ENCODE measurements around the gene SOAT2. TPM values are rescaled to one million over a fixed set of nuclear protein-coding genes. Genes with fewer than 3 reads are reported as not detected.

The SOAT2 gene
- total RNA-seq, 5 donors from 2014 or later (not counting 1 experiment from before 2014, with no cell fraction given): 0.82 to 1.6 (median 0.89) TPM

- Mint-ChIP-seq H3K4me1 (peaks cover 25 to 29% (median 26%) of the 10 kb centered on the region in 3 donors), H3K27ac (peak overlapping the region; percentile 27 to 28), H3K9me3 (no peaks in the 10 kb centered on the region), H3K36me3 (peaks cover 43% of the 10 kb centered on the region), H3K4me3 (no peak overlapping the region), H3K27me3 (no peaks in the 10 kb centered on the region)
- Histone ChIP-seq H3K27me3 (replicated peaks in 1 of 2; ENCODE audit: control insufficient read depth in 2 of 2, extremely low read depth in 1 of 2, insufficient read depth in 2 of 2, low read length in 1 of 2) (no peaks in the 10 kb centered on the region), H3K4me1 (ENCODE audit: control insufficient read depth in 1 of 2, extremely low read depth in 1 of 2, insufficient read depth in 2 of 2, low read length in 2 of 2) (peaks cover 0 to 5% of the 10 kb centered on the region in 2 experiments), H3K27ac (ENCODE audit: low read length) (no peak overlapping the region), H3K9me3 (no peaks in the 10 kb centered on the region), H3K4me3 (ENCODE audit: control insufficient read depth in 1 of 2, extremely low read depth in 1 of 2, low read length in 1 of 2) (no peak overlapping the region), H3K36me3 (ENCODE audit: control insufficient read depth in 2 of 2, extremely low read depth in 1 of 2, insufficient read depth in 1 of 2, low read length in 1 of 2) (peaks cover 12 to 78% of the 10 kb centered on the region in 2 donors)
- CTCF ChIA-PET: no interaction called here
- ATAC-seq (replicated peaks in 1 of 4) (no peak), DNase-seq (no peak)
- 94% methylated on average over 2 of the region's 12 CpGs for WGBS (ENCODE audit: insufficient coverage)
- POLR2A ChIA-PET: no interaction called here
Observed at GRCh38 chr12:53069621-53070410, 33.5 kb upstream of the SOAT2 start.

DNA sequence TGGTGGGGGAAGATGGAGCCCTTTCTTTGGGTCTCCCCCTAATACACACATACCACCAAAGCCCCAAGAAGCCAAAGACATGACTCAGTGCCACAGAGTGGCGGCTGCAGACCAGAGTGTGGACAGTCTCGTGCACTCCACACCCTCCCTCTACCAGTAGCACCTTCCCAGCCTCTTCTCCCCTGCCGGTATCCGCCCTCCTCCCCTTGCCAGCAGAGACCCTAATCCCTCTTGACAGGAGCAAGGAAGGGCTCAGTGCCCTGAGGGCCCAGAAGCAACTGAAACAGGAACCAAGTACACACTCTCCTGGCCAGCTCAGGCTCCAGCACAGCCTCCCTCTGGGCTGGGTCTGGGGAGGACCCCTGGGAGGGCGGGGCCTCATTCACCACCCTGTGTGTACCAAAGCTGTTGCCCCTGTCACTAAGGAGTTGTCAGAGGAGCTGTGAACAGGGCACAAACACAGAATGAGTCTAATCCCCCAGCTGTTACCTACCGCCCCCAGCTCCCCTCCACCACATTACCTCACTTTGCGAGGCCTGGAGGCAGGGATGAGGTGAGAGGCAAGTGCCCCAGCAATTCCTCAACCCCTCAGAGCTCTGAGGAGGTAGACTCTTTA, 32.3 kb upstream of the SOAT2 start:
- Mint-ChIP-seq H3K4me1 (peaks cover 26 to 31% (median 30%) of the 10 kb centered on the region in 3 donors), H3K27ac (peak overlapping the region in 1 of 2 donors; percentile 28), H3K36me3 (peaks cover 47% of the 10 kb centered on the region), H3K4me3 (no peak overlapping the region), H3K27me3 (no peaks in the 10 kb centered on the region), H3K9me3 (no peaks in the 10 kb centered on the region)
- Histone ChIP-seq H3K36me3 (ENCODE audit: control insufficient read depth in 2 of 2, extremely low read depth in 1 of 2, insufficient read depth in 1 of 2, low read length in 1 of 2) (peaks cover 12 to 78% of the 10 kb centered on the region in 2 donors), H3K27ac (ENCODE audit: low read length) (no peak overlapping the region), H3K9me3 (no peaks in the 10 kb centered on the region), H3K4me1 (ENCODE audit: control insufficient read depth in 1 of 2, extremely low read depth in 1 of 2, insufficient read depth in 2 of 2, low read length in 2 of 2) (peaks cover 0 to 3% of the 10 kb centered on the region in 2 experiments), H3K27me3 (replicated peaks in 1 of 2; ENCODE audit: control insufficient read depth in 2 of 2, extremely low read depth in 1 of 2, insufficient read depth in 2 of 2, low read length in 1 of 2) (no peaks in the 10 kb centered on the region), H3K4me3 (ENCODE audit: control insufficient read depth in 1 of 2, extremely low read depth in 1 of 2, low read length in 1 of 2) (no peak overlapping the region)
- WGBS (ENCODE audit: insufficient coverage): 86% methylated on average over 5 of the region's 7 CpGs
- DNase-seq: no peak
- ChIA-PET CTCF (interaction anchor here in 1 of 2 donors (0.8 kb wide), 1 partner anchor 28 kb away, joined by 3 read pairs; no protein-coding TSS in a partner anchor), POLR2A (interaction anchor here in 1 of 2 donors (0.6 to 0.7 kb wide), 2 partner anchors 97 to 389 kb away, joined by 4 to 5 read pairs; no protein-coding TSS in a partner anchor)
- ATAC-seq (replicated peaks in 1 of 4): no peak

- peaks cover 14 to 78% of the 10 kb centered on the region in 2 donors for H3K36me3 ChIP-seq (ENCODE audit: control insufficient read depth in 2 of 2, extremely low read depth in 1 of 2, insufficient read depth in 1 of 2, low read length in 1 of 2)
- Mint-ChIP-seq H3K36me3 (peaks cover 42% of the 10 kb centered on the region), H3K4me1 (peaks cover 30 to 33% (median 33%) of the 10 kb centered on the region in 3 donors), H3K27ac (peak overlapping the region in 1 of 2 donors; percentile 16), H3K27me3 (no peaks in the 10 kb centered on the region), H3K9me3 (no peaks in the 10 kb centered on the region), H3K4me3 (no peak overlapping the region)
- POLR2A ChIA-PET: interaction anchor here in 1 of 2 donors (0.6 to 0.7 kb wide), 2 partner anchors 96 to 388 kb away, joined by 4 to 5 read pairs; no protein-coding TSS in a partner anchor
- no peak overlapping the region for H3K4me3 ChIP-seq (ENCODE audit: control insufficient read depth in 1 of 2, extremely low read depth in 1 of 2, low read length in 1 of 2)
- no peaks in the 10 kb centered on the region for H3K9me3 ChIP-seq
- H3K27me3 ChIP-seq (replicated peaks in 1 of 2; ENCODE audit: control insufficient read depth in 2 of 2, extremely low read depth in 1 of 2, insufficient read depth in 2 of 2, low read length in 1 of 2): no peaks in the 10 kb centered on the region
- CTCF ChIA-PET: interaction anchor here (0.6 to 0.8 kb wide), 5 partner anchors 28 to 653 kb away, joined by 3 to 4 read pairs (median 3); partner anchors contain the start of genes AAAS (in 1 of the 2) and SOAT2 (in 1 of the 2)
- ATAC-seq (replicated peaks in 1 of 4) (no peak), DNase-seq (no peak)
- 100% methylated on average over 2 of the region's 11 CpGs for WGBS (ENCODE audit: insufficient coverage)
- H3K27ac ChIP-seq (ENCODE audit: low read length): no peak overlapping the region
- H3K4me1 ChIP-seq (ENCODE audit: control insufficient read depth in 1 of 2, extremely low read depth in 1 of 2, insufficient read depth in 2 of 2, low read length in 2 of 2): peaks cover 0 to 5% of the 10 kb centered on the region in 2 experiments
Observed at GRCh38 chr12:53071591-53072551, 31.4 kb upstream of the SOAT2 start.

DNA sequence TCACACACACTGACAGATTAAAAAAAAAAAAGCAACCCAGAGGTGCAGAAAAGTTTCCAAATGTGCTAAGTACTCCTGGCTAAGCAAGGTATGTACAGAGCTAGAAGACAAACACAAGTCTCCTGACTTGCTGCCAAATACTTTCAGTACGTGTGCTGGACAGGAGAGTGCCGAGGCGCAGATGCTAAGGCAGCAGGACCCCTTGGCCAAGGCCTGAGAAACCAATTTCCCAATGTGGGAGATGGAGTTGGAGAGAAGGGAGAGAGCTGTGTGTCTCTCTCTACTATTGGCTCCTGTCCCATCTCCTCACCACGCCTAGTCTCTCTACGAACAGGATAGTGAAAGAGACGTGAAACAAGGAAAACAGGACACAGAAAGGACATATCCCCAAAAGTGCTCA, 29.4 kb upstream of the SOAT2 start:
- no peak overlapping the region for H3K4me3 Mint-ChIP-seq
- CTCF ChIA-PET: interaction anchor here in 1 of 2 donors (0.7 to 1.6 kb wide), 2 partner anchors 25 to 72 kb away, joined by 3 to 12 read pairs; no protein-coding TSS in a partner anchor

GRCh38 chr12:53074283-53074998, 28.8 kb upstream of the SOAT2 start:
- H3K4me1 Mint-ChIP-seq: peaks cover 54 to 56% (median 56%) of the 10 kb centered on the region in 3 donors
- H3K9me3 ChIP-seq: no peaks in the 10 kb centered on the region
- DNase-seq (no peak), ATAC-seq (replicated peaks in 1 of 4) (no peak)
- H3K9me3 Mint-ChIP-seq: no peaks in the 10 kb centered on the region
- 95% methylated on average over 6 of the region's 11 CpGs for WGBS (ENCODE audit: insufficient coverage)
- no peak overlapping the region for H3K4me3 ChIP-seq (ENCODE audit: control insufficient read depth in 1 of 2, extremely low read depth in 1 of 2, low read length in 1 of 2)
- no peak overlapping the region for H3K27ac ChIP-seq (ENCODE audit: low read length)
- H3K27me3 Mint-ChIP-seq: no peaks in the 10 kb centered on the region
- ChIA-PET CTCF (interaction anchor here in 1 of 2 donors (0.7 to 1.6 kb wide), 2 partner anchors 24 to 71 kb away, joined by 3 to 12 read pairs; no protein-coding TSS in a partner anchor), POLR2A (interaction anchor here in 1 of 2 donors (0.7 kb wide), 1 partner anchor 799 kb away, joined by 8 read pairs; no protein-coding TSS in a partner anchor)
- peaks cover 3 to 26% of the 10 kb centered on the region in 2 experiments for H3K4me1 ChIP-seq (ENCODE audit: control insufficient read depth in 1 of 2, extremely low read depth in 1 of 2, insufficient read depth in 2 of 2, low read length in 2 of 2)
- no peak overlapping the region for H3K4me3 Mint-ChIP-seq
- H3K36me3 Mint-ChIP-seq: peaks cover 42% of the 10 kb centered on the region
- H3K27ac Mint-ChIP-seq: no peak overlapping the region
- H3K36me3 ChIP-seq (ENCODE audit: control insufficient read depth in 2 of 2, extremely low read depth in 1 of 2, insufficient read depth in 1 of 2, low read length in 1 of 2): peaks cover 3 to 69% of the 10 kb centered on the region in 2 donors
- no peaks in the 10 kb centered on the region for H3K27me3 ChIP-seq (replicated peaks in 1 of 2; ENCODE audit: control insufficient read depth in 2 of 2, extremely low read depth in 1 of 2, insufficient read depth in 2 of 2, low read length in 1 of 2)

More for the DNA sequence above, 29.4 kb upstream of the SOAT2 start:
- Histone ChIP-seq H3K36me3 (ENCODE audit: control insufficient read depth in 2 of 2, extremely low read depth in 1 of 2, insufficient read depth in 1 of 2, low read length in 1 of 2) (peaks cover 3 to 70% of the 10 kb centered on the region in 2 donors), H3K27ac (ENCODE audit: low read length) (no peak overlapping the region), H3K4me3 (ENCODE audit: control insufficient read depth in 1 of 2, extremely low read depth in 1 of 2, low read length in 1 of 2) (no peak overlapping the region), H3K9me3 (no peaks in the 10 kb centered on the region), H3K27me3 (replicated peaks in 1 of 2; ENCODE audit: control insufficient read depth in 2 of 2, extremely low read depth in 1 of 2, insufficient read depth in 2 of 2, low read length in 1 of 2) (no peaks in the 10 kb centered on the region), H3K4me1 (ENCODE audit: control insufficient read depth in 1 of 2, extremely low read depth in 1 of 2, insufficient read depth in 2 of 2, low read length in 2 of 2) (peaks cover 3 to 25% of the 10 kb centered on the region in 2 experiments)
- H3K27me3 Mint-ChIP-seq: no peaks in the 10 kb centered on the region
- DNase-seq (no peak), ATAC-seq (replicated peaks in 1 of 4) (no peak)
- 85% methylated on average over 3 of the region's 6 CpGs for WGBS (ENCODE audit: insufficient coverage)
- peaks cover 50 to 52% (median 51%) of the 10 kb centered on the region in 3 donors for H3K4me1 Mint-ChIP-seq
- H3K27ac Mint-ChIP-seq: no peak overlapping the region
- no peaks in the 10 kb centered on the region for H3K9me3 Mint-ChIP-seq
- POLR2A ChIA-PET: interaction anchor here in 1 of 2 donors (0.7 kb wide), 1 partner anchor 799 kb away, joined by 8 read pairs; no protein-coding TSS in a partner anchor
- H3K36me3 Mint-ChIP-seq: peaks cover 42% of the 10 kb centered on the region
